GM18508 (cell line): ENCODE results near the gene SLC16A14.

ENCODE experiments used
- ATAC-seq: cut with Tn5 transposase; IDR thresholded peaks from one replicate; pipeline ENCODE4 v1.9.1; 2021; ENCODE audit warnings: moderate number of reproducible peaks; ENCODE audit not compliant: insufficient read depth, unreplicated experiment

The SLC16A14 gene

DNA sequence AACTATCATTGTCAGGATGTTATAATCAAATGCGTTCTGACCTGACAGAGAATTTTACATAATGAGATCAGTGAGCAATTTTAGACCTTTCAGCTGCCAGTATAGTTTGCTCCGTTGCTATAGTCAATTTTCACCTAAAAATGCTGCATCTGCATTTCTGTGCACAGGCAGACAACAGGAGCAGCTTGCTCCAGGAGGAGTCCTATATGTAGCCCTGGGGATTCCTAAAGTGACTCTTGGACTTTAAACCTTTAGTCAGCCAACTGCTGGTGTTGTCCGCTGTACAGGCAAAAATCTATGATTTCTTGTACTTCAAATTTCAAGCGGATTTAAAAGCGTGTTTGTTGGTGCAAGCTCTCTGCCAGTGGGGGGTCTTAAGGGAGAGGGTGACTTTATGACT, 25.7 kb downstream of the SLC16A14 start:
- no peak for ATAC-seq

DNA sequence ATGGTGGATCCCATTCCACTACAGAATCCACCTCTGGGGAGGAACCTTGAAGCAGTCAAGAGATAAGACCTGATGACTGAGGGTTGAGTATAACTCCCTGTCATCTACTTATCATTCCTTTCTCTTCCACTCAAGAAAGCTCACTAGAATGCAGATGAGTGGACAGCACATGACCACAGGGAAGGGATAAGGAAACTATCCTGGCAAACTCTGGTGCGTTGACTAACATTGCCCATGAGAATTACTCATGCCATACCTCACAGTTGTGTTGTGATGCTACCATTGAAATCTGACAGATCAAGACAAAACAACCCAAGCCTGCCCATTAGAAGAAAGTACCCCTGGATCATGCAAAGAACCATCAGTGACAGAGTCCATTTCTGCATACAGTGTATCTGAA, 26.5 kb downstream of the SLC16A14 start:
- ATAC-seq: no peak

DNA sequence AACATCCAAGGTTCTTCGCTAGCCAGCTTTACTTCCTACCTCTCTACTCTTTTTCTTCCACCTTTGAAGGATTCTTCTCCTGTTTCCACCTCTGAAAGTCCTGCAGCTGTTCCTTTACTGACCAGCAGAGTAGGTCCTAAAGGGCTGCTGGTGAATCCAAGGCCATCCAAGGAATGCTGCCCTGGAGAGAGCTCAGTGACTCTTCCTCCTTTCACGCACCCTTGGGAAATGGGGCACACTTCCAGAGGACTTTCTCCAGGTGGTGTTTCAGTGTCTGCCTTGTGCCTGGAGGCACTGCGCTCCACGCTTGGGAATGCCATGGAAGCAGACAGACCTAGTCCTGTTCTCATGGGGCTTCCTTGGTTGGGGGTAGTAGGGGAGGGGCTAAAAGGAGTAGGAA, 45.4 kb downstream of the SLC16A14 start:
- ATAC-seq: no peak

DNA sequence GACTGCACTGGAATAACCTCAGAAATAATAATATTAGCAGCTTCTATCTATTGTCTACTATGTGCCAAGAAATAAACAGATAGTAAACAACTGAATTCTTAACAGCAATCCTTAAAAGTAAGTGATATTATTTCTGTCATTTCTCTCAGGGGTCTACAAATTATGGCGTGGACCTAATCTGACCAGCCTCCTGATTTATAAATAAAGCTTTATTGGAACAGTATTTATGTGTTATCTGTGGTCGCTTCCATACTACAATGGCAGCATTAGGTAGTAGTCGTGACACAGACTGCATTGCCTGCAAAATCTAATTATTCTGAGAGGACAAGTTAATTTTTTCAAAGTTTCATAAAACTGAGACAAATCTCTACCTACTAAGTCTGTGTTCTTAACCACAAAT, 49.0 kb downstream of the SLC16A14 start:
- ATAC-seq: no peak

DNA sequence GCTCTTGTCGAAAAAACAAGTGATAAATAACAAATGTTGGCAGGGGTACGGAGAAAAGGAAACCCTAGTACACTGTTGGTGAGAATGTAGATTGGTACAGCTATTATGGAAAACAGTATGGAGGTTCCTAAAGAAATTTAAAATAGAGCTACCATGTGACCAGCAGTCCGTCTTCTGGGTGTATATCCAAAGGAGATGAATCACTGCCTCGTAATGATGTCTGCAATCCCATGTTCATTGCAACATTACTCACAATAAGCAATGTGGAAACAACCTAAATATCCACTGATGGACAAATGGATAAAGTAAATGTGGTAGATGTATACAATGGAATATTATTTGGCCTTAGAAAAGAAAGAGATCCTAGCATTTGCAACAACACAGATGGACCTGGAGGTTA, 50.6 kb downstream of the SLC16A14 start:
- ATAC-seq: no peak

DNA sequence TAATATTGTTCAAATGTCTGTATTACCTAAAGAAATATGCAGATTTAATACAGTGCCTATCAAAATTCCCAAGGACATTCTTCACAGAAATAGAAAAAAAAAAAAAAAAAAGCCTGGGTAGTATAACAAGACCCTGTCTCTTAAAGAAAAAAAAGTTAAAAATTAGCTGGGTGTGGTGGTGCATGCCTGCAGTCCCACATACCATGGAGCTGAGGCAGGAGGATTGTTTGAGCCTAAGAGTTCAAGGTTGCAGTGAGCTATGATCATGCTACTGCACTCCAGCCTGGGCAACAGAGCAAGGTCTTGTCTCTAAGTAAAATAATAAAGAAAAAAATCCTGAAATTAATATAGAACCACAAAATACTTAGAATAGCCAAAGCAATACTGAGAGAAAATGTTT, 51.9 kb downstream of the SLC16A14 start:
- ATAC-seq: no peak

DNA sequence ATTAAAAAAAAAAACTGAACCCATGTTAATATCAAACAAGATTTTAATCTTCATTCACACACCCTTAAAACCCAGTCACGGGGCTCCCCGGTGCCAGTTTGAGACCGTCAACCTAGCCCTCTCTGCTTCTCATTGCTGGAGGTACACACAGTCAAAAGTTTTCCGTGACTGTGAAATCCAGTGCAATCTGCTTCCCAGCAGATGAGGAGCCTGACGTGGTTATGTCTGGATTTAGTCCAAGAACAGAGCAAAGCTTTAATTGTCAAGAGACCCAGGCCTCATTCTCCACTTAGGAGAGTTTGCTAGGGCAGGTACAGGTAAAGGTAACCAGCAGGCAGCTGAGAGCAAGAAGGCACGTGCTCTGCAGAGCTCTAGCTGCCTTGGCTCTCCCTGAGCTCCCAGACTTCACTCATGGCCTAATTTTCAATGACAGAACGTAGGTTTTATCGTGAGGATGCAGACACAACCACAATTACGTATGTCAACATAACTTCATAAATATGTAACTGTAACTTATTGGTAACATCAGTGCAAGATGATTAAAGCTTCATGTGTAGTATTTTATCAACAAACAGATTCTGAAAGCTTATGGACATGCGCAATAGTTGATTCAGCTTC, 56.3 kb downstream of the SLC16A14 start:
- ATAC-seq: no peak

DNA sequence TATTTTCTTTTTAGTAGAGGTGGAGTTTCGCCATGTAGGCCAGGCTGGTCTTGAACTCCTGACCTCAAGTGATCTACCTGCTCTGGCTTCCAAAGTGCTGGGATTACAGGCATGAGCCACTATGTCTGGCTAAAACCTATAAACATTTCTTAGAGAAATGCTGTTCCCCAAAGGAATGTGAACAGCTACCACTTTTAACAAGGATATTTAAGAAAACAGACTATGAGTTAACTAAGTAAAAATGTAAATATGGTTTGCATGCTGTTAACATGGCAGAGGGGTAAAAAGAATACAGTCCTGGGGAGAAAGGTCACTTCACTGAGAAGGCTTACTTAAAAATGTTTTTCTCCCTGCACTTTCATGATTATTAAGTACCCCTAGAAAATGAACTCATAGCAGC, 57.1 kb downstream of the SLC16A14 start:
- ATAC-seq: no peak

DNA sequence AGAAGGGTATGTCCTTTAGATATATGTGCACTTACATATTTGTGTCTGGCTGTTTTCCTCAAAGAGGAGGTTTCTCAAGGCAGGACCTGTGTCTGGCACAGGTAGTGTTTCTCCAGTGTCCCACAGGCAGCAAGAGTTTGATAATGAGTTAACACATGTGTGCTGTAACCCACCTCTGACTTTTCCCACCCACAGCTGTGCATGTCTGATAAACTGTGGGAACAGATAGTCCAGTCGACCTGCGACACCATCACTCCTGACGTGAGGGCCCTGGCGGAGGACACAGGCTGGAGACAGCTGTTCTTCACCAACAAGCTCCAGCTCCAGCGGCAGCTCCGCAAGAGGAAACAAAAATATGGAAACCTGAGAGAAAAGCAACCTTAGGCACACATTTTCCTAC, 58.2 kb downstream of the SLC16A14 start:
- ATAC-seq: no peak

DNA sequence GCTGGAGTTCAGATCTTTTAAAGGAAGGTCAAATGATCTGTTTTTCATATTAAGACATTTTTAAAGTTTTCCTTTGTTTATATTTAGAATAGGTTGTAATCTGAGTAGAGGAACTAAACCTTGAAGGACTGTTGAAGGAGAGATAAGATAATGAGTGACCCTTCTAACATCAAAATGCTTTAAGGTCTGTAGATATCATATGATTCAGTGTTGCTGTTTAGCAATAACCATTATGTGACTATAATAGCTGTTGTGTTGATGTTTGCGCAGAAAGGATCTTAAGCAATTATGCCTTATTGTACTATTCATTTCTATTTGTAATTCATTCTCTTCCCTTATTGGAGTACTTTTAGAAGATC, 60.0 kb downstream of the SLC16A14 start:
- ATAC-seq: no peak

DNA sequence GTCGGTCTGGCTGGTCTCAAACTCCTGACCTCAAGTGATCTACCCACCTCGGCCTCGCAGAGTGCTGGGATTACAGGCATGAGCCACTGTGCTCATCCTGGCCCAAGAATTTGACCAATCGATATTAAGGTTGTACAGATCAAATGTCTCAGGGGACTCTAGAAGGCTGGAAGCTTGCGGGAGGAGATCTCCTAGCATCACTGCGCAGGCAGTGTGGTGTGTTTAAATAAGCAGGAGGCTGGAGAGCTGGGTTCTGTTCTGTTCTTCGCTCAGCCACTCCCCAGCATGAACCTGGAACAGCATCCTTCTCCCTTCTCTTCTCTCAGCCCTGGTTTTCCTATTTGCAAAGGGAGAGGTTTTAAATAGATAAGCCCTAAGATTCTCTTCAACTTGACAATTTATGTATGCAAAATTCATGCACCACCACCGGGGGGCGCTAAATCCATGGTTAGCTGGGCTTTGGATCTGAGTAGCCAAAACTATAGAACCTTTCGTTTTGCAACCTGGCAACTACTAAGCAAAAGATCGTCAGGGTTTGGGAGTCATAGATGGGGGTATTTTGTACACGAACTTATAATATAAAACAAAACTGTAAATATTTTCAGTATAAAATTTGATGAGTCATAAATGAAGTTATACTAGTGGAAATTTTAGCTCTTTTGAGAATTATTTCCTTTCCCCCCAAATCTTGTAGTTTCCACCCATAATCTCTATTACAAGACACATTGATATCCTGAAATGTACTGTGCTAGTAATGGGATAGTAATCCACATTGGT, 60.6 kb downstream of the SLC16A14 start:
- ATAC-seq: no peak

DNA sequence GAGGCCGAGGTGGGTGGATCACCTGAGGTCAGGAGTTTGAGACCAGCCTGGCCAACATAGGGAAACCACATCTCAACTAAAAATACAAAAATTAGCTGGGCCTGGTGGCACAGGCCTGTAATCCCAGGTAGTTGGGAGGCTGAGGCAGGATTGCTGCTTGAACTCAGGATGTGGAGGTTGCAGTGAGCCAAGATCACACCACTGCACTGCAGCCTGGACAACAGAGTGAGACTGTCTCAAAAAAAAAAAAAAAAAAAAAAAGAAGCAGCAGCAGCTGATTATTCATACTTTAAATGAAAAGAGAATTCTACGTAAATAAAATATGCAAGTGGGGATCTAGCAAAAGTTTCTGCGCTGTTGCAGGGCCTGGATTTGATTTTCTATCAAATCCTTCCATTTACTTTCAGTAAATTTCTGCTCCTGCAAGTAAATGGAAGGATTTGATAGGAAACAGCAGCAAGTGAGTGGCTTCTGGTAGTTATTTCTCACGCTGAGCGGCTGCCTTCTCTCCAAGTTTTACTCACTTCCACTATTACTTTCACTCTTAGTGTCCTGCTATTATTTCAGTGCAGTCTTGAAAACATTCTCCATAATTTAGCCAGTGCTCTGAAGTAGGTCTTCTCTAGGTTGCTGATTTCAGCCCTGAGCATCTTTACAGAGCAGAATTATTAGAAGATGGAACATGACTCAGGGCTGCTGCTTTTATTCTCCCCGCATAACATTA, 68.4 kb downstream of the SLC16A14 start:
- peak; percentile 84 for ATAC-seq

DNA sequence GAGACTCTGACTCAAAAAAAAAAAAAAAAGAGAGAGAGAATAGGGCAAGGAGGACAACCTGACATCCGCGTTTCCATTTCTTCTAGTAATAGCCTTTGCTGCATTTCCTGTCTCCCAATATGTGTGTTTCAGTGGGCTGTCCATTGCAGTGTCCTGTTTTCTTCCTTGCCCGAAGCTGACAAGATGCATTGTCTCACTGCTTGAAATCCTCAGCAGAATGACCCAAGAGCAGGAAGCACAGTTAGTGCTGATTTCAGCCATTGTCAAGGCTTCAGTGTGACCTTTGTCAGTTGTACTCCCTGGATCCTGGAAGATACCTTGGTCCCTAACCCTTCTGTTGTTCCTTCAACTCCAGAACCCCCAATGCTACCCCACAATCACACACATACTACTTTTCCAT, 71.2 kb downstream of the SLC16A14 start:
- ATAC-seq: no peak

DNA sequence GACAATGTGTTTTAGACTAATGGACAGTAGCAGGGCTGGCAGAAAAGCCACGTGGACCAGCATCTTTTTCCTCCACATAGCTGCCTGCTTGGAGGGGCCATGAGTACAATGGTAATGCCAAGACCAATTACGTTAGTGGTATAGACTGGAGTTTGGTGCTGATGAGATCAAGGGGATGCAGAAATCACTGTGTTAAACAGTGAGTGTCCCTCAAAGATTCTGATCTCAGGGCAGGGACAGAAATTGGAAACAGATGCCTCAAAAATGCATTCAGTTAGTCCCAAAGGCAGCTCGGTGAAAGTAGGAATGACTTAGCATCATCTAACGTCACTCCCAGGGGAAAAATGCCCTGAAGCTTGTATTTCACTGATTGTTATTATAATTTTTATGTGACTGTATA, 72.4 kb downstream of the SLC16A14 start:
- ATAC-seq: no peak

DNA sequence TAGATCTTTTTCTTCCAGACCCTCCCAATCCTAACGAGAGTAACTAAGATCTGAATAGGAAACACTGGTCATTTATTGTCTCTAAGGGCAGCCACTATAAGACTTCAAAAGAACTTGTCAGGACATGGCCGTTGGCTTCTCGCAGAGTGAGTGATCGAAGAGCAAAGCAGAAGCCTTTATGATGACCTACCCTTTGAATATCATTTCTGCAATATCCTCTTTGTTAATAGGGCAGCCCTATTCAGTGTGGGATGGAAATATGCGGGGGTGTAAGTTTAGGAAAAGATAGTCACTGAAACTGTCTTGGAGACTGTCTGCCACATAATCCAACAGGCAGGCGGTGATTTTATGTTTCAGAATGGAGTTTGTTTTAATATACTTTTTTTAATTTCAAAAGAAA, 75.5 kb downstream of the SLC16A14 start:
- no peak for ATAC-seq
